Stimulated activated CD4-positive, alpha-beta T cell treated with anti-CD3 and anti-CD28 coated beads, Interleukin-15, amount 100 ng/mL, for 24 hours (primary cell): ENCODE data around the gene EIF2B1.

Experiments
- DNase-seq: peaks from one replicate; pipeline ENCODE4 v3.0.0-alpha.2; 2020

EIF2B1 gene

DNA sequence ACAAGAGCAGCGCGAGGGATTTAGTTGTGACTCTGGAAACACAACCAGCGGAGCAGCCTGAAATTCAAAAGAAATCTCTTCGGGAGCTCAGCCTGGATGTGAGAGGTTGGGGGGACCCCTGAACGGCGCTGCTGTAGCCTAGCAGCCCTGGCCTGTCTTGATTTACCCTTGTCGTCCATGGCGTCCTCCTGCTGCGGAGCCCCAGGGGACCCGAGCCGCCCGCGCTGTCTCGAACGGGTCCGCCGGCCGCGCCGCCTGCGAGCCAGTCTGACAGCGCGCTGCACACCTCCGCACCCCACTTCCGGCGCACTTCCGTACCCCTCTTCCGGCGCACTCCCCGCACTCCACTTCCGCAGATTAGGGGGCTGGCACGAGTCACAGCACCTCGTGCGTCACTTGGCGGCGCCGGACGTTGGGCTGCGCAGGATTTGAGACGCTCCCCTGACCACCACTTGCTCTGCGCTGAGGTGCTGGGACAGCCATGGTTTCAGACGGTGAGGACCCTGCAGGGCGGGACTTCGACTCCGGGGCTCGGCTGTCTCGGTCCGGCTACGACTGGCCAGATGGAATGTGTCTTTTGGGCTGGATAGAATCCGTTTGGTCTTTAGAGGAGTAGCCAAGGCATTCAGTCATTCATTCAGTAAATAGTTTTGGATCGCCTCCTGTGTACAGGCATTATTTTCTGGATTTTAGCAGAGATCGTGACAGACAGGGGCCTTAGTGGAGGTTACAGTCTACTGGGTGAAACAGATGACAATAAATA, at the start of gene EIF2B1, which contains the start of gene GTF2H3:
Gene EIF2B1, minus strand, starts transcription at position 308 of the 763 bp plus-strand sequence. Its CDS starts 129 bp downstream, at position 179.
Gene GTF2H3, plus strand, starts transcription at position 451 of the 763 bp plus-strand sequence. Its CDS starts 31 bp downstream, at position 482.
- DNase-seq = peak; percentile 98

DNA sequence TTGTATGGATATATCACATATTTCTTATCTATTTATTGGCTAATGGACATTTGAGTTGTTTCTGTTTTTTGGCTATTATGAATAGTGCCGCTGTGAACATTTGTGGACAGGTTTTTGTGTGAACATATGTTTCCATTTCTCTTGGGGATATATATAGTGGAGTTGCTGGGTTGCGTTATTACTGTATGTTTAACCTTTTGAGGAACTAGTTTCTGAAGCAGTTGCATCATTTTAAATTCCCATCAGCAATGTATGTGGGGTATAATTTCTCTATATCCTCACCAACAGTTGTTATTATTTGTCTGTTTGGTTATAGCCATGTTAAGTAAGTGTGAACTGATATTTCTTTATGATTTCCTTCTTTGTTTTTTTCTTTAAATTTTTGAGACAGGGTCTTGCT, 48.1 kb upstream of the EIF2B1 start:
- no peak for DNase-seq

DNA sequence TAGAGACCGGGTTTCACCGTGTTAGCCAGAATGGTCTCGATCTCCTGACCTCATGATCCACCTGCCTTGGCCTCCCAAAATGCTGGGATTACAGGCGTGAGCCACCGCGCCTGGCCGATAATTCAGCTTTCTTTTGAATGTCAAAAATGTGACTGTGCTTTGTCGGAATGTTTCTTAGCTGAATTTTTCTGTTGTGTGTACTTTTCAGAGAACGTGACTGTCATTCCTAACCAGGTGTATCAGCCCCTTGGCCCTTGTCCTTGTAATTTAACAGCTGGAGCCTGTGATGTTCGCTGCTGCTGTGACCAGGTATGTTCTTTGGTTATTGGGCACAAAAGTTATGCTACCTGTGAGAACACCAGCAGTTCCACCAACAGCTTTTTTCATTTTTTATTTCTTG, 45.5 kb upstream of the EIF2B1 start:
- DNase-seq = no peak

DNA sequence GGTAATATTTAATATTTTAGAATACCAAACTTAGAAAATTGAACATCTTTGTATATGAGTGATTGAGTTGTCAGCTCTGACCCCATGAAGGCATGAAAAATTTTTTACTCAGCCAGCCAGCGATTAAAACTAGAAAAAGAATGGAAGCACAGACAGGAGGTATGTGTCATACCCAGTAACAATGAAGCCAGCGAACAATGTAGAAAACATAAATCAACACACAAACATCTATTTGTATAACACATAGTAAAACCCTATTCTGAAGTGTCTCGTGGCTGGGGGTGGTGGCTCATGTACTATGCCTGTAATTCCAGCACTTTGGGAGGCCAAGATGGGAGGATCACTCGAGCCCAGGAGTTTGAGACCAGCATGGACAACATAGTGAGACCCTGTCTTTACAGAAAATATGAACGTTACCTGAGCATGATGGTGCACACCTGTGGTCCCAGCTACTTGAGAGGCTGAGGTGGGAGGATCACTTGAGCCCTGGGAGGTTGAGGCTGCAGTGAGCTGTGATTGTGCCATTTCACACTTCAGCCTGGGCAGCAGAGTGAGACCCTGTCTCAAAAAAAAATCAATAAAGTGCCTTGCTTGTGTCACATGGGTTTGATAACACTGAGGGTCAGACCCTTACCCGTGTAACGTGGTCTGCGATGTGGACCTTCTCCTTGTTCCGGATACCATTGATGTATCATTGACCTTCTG, 43.3 kb upstream of the EIF2B1 start:
- no peak for DNase-seq

DNA sequence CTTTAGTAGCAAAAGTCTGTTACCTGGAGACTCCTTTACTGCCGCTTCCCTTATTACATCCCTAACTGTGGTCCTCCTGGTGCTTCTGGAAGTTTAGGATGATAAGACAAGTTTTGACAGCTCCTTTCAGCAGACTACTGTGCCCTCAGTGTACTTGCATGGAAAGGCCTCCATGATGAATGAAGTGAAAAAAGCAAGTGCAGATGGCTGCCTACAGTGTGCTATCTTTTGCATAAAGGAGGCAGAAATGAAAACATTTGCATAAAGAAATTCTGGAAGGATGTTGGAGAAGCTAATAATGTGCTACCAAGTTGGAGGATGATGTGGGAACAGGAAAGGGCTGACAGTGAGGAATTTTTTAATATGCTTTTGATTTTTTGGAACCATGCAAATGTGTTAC, 42.0 kb upstream of the EIF2B1 start:
- no peak for DNase-seq

DNA sequence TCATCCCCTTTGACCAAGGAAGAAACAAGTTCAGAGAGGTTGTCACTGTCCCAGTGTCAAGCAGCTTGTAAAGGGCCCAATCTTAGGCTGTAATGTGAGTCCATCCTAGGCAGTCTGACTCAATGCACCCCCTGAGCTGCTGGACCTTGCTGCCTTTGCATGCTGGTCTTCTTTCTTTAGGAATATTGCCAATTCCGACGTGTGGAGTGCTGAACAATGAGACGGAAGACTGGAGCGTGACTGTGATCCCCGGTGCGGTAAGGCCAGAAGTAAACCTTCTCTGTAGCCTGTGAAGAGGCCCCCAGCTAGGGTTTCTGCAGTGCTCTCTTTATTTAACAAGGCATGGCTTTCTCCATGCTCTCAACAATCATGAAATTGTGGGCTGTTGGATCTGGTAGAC, 38.4 kb upstream of the EIF2B1 start:
- DNase-seq = no peak

DNA sequence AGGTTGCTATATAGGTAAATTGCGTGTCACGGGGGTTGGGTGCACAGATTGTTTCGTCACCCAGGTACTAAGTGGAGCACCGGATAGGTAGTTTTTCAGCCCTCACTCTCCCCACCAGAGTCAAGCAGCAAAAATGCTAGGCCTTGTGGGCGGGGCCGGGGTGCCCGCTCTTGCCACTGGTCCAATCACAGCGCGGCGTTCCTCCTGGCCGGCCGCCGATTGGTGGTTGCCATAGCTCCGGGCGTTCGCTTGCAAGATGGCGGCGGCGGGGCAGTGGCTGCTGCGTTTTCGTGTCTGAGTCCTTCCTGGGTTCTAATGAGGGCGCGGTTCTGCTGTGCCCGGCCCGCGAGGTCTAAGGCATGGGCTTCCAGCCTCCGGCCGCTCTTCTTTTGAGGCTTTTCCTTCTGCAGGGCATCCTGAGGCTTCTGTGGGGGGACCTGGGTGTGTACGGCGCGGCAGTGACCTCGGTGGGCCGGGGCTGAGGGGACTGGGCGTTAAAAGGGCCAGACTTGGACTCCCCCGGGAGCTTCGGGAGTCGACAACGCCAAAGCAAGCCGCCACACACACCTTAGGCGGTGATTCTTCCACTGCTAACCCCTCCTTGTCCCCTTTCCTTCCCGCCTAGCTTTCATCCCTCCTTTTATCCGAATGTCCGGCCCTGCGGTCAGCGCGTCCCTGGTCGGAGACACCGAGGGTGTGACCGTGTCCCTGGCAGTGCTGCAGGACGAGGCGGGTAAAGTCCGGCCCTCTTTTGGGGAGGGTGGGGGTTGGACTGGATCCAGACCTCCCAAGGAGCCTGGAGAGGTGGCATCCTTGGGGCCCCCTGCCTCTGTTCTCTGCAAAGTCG, 37.6 kb upstream of the EIF2B1 start, which contains the start of gene TCTN2:
Gene TCTN2, plus strand, starts transcription at position 232 of the 847 bp plus-strand sequence. Its CDS starts 128 bp downstream, at position 360.
- peak; percentile 98 for DNase-seq

DNA sequence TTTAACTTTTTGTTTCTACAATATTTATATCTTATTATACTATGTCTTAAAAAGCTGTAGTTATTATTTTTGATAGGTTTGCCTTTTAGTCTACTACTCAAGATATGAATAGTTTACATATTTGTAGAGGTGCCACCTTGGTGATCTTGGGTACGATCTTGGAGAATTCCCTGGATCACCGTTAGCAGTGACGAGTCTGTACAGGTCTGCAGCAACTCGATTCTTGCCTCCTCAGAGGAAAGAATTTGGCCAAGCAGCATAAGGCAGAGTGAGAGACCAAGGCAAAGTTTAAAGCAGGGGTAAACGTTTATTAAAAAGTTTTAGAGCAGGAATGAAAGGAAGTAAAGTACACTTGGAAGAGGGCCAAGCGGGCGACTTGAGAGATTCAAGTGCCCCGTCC, 34.3 kb upstream of the EIF2B1 start:
- no peak for DNase-seq

DNA sequence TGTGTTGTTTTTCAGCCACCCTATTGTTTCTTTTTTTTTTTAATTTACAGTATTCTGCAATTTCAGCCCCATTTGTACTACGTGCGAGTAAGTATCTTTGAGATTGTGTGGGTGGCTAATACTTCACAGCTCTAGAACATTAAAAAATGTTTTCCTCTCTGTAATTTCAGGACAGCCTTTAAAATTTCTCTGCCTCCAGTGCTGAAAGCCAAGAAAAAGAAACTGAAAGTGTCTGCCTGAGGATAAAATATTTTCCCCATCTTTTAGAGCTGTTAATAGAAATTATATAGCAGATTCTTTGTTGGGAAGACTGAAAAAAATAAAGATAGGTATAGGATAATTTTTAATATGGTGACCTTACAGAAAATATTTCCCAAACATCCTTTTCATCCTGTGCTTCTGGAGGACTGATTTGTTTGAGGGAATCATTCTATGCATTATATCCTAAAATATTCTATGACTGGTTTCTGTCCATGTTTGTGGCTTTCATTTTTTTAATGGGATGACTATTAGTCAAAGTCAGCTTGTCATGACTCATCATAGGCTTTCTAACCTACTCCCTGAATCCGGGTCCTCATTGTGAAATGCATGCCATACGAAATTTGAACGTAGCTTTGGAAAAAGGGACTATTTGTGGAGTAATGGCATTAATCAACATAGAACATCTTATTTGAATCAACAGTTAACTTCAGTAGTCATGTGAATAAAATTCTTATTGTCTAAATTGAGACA, 26.7 kb upstream of the EIF2B1 start:
- DNase-seq = no peak

DNA sequence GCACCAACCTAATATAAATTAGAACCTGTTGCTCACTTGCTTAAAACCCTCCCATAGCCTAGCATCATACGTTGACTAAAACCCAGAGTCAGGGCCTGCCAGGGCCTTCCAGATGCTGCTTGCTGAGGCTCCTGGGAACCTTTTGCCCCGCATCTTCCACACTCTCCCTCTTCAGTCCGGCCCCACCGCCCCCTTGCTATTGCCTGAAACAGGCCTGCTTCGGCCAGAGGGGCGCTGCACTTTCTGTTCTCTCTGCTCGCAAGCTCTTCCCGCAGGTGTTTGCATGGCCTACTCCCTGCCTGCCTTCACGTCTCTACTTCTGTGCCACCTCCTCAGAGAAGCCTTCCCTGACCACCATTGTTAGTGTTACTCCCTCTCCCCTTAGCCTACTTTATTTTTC, 23.7 kb upstream of the EIF2B1 start:
- DNase-seq = no peak

DNA sequence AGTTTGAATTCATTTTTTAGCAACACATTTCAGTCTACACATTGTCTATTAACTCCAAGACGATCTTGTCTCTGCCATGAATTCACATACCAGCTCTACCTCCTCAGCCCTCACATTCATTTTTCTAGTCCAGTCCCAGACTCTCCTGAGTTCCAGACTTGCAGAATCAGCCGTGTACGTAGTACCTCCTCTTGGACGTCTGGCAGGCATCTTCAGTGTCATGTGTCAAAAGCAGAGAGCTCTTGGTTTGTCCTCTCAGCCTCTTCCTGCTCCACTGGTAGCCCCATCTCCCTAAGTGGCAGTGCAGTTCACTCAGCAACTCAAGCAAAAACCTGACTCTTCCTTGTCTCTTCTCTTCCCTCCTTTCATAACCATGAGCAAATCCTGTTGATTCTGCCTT, 22.9 kb upstream of the EIF2B1 start:
- no peak for DNase-seq

DNA sequence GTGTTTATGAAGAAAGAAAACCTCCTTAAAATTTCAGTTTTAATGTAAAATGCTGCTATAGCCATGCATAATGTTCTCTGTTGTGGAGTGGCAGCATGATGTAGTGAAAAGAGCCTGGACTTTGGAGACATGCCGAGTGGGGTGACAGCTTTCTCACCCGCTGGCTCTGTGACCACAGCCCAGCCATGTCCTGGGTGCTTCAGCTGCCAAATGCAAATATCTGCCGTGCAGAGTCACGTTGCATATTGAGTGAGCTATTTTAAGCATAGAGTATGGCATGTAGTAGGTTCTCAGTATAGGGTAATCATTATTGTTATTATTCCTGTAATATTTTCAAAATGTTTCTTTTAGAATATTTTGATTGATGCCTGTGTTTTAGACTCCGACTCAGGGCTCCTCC, 21.9 kb upstream of the EIF2B1 start:
- DNase-seq = no peak

DNA sequence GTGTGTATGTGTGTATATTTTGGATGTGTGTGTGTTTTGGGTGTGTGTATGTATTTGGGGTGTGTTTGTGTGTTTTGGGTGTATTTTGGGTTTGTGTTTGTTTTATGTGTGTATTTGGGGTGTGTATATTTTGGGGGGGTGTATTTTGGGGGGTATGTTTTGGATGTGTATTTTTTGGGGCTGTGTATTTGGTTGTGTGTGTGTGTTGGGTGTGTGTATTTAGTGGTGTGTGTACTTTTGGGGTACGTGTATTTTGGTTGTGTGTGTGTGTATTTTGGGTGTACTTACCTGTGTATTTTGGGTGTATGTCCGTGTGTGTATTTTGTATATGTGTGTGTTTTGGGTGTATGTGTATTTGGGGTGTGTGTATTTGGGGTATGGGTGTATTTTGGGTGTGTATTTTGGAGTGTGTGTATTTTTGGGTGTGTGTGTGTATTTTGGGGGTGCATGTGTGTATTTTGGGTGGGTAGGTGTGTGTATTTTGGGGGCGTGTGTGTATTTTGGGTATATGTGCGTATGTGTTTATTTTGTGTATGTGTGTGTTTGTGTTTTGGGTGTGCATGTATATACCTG, 20.7 kb upstream of the EIF2B1 start:
- DNase-seq = no peak

DNA sequence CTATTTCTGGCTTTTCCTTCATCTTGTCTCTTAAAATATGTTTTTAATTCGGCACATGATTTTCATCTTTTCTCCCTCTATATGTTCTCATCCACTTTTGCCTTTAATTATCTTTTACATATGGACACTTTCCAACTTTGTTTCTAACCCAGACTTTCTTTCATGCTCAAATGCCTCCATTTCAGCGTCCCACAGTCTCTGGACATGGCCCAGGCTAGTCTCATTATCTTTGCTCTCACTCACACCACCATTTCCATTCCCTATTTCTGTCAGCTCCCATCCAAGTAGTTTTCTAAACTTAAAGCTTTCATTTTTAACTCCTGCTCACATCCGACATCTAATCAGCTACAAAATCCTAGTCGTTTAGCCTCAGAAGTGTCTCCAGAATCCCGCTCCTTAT, 14.9 kb upstream of the EIF2B1 start:
- no peak for DNase-seq

DNA sequence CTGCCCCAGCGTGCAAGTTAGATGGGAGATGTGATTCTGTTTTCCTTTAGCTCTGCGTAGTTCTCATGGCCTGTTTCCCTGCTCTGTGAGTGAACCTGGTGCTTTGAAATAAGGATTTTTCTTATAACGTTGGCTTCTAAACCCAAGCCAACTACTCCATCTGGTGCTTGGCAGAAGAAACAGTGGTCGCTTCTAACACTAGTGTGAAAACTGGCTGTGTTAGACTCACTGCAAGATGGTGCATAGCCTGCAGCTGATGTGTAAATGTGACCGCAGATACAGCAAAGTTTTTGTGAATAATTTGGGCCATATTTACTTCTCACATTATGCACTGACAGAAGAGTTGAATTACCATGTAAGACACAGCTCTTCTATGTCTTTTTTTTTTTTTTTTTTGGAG, 12.4 kb upstream of the EIF2B1 start:
- DNase-seq = no peak

DNA sequence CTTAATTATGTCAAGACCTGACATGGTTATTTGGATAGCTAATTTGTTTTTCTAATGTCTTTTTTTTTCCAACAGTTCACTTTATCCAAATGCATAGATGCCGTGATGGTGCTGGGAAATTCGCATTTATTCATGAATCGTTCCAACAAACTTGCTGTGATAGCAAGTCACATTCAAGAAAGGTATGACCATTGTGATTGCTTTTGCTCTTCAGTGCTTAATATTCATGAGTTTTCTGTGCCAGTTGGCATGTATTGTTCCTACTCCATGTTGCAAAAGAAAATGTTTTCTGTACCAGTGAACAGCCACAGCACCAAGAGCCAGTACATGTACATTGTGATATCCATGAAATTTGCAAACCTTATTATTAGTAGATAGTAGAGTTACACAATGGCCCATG, 11.9 kb upstream of the EIF2B1 start:
- DNase-seq = no peak

DNA sequence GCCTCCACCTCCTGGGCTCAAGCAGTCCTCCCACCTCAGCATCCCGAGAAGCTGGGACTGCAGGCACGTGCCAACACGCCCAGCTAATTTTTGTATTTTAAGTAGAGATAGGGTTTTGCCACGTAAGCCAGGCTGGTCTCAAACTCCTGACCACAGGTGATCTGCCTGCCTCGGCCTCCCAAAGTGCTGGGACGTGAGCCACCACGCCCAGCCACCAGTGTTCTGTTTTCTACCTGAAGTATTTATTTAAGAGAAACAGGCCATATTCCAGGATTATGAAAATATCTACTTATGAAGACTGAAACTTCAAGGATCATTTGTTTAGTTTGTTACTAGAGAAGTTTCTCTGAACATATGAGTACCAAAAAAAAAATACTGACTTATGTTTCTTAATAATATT, 10.4 kb upstream of the EIF2B1 start:
- DNase-seq = no peak

DNA sequence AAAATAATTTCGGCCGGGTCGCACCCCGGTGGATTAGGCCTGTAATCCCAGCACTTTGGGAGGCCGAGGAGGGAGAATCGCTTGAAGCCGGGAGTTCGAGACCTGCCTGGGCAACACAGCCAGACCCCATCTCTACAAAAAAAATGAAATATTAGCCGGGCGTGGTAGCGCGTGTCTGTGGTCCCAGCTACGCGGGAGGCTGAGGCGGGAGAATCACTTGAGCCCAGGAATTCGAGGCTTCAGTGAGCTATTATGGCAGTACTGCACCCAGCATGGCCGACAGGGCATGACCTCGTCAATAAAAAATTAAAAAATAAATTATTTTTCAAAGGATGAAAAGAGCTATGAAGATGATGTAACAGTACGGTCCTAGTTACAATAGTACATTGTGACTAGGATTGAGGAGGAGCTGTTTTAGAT, 666 bp upstream of the EIF2B1 start:
- DNase-seq = peak; percentile 20

DNA sequence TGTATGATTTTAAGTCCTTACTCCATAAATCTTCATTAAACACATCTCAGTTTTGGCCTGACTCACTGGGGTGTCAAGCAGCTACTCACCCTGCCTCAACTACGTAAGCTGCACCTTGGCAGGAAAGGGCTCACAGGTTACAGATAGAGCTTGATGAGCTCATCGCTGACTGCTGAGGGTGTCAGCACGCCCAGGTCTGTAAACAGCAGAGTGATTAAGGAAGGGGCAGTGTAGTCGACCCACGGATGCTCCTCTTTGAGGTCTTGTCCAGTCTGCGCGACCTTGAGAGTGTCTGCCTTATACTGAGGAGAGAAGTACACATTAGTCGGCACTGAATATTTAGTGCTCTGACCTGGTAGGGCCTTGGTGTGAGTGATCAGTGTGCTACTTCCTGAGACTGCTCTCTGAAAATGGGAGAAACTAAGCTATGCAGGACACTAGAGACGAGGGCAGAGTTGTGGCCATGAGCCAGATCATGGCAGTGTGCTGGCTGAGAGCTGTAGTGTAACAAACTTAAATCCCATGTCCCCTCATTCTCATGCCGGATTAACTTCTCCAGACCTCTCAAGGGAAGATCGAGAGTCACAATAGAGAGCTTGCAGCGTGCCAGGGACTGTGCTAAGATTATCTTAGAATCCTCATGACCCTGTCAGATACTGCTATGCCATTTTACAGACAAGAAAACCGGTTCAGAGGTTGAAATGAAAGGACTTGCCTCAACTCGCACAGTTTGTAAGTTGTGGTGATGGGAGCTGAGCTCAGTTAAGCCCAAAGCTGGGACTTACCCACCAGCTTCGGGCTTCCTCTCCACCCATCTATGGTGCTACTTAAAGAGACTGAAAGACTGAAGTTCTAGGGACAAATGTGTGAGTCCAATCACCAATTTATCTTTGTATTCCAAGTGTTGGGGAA, 11.6 kb downstream of the EIF2B1 start:
- no peak for DNase-seq

DNA sequence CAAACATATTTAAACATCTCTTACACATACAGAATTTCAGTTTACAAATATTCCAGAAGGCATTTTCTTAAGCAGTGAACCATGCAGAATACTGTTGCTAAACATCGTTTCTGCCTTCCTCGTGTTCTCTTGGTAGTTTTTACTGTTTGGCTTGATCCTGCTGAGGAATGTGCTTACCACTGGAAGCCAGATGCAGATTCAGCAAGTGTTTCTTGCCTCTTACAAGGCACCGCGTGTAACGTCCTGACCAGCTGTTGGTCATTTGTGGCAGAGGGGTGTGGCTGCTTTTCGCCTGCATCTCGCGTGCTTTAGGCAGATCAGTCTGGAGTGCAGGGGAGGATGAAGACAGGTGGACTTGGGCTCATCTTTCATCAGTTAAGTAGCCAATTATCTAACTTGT, 12.4 kb downstream of the EIF2B1 start:
- no peak for DNase-seq

DNA sequence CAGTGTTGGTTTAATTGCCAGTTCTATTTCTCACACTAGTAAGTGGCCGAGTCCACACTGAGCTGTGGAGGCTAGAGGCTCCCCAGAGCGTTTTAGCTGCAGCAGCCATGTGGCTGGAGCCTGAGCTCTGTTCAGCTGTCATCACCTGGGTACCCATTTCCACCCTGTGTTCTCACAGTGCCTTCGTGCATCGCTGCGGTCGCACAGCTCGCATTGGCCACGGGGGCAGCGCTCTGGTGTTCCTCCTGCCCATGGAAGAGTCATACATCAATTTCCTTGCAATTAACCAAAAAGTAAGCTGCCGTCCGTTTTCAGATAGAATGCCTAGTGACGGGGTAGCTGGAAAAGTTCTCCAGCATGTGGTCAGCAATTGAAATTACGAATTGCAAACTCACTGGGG, 15.9 kb downstream of the EIF2B1 start:
- DNase-seq = no peak
